Transverse colon (tissue), 4 donors: ENCODE measurements around the gene SNAPC3. TPM values are rescaled to one million over a fixed set of nuclear protein-coding genes. Genes with fewer than 3 reads are reported as not detected.

Experiments used
- DNase-seq: peaks from one replicate; pipeline ENCODE4 v3.0.0-alpha.2; 2019
- H3K27ac ChIP-seq, 4 donors: fragments of 200-600 bp; sonication (generic); 2 replicates each; pipeline ENCODE4 v1.5.1; 2016 to 2018; ENCODE audit warnings: inconsistent platforms in 4 of 4
- H3K27me3 ChIP-seq: fragments of 200-600 bp; sonication (generic); 2 replicates; pipeline ENCODE4 v1.5.1; 2017; ENCODE audit warnings: inconsistent platforms
- H3K36me3 ChIP-seq, 4 donors: fragments of 200-600 bp; sonication (generic); 2 replicates each; pipeline ENCODE4 v1.5.1; 2017 to 2019; ENCODE audit warnings: inconsistent platforms in 4 of 4
- H3K4me1 ChIP-seq, 4 donors: fragments of 200-600 bp; sonication (generic); 2 replicates each; pipeline ENCODE4 v1.5.1; 2017 to 2020; ENCODE audit warnings: inconsistent platforms in 4 of 4
- H3K4me3 ChIP-seq, 4 donors: fragments of 200-600 bp; sonication (generic); 1 replicate in 1 of 4; 2 replicates in 3 of 4; pipeline versions ENCODE4 v1.5.1 to v1.6.1; 2017 to 2019; ENCODE audit warnings: inconsistent platforms in 4 of 4
- H3K9me3 ChIP-seq, 2 donors: fragments of 200-600 bp; sonication (generic); 2 replicates each; pipeline ENCODE4 v1.5.1; 2017 to 2019; ENCODE audit warnings: inconsistent platforms in 2 of 2
- EP300 ChIP-seq: sonication (generic); formaldehyde crosslinking; IDR thresholded peaks from one replicate; pipeline ENCODE4 v1.6.1; 2017; ENCODE audit warnings: antibody characterized with exemption, low read depth
- POLR2A ChIP-seq: fragments of 450-650 bp; IDR thresholded peaks from one replicate; pipeline ENCODE4 v1.6.1; 2016; ENCODE audit warnings: antibody characterized with exemption, mild to moderate bottlenecking, moderate library complexity
- POLR2AphosphoS5 ChIP-seq, 3 donors: sonication (generic); formaldehyde crosslinking; IDR thresholded peaks; one replicate each; pipeline ENCODE4 v1.6.1; 2016; ENCODE audit warnings: antibody characterized with exemption in 3 of 3
- WGBS, 2 donors: methylation state at CpG; one replicate each; pipeline ENCODE4 v1.1.5; 2018; ENCODE audit warnings: low coverage in 1 of 2; 5-methylcytosine and 5-hydroxymethylcytosine counted together
- in situ Hi-C, 4 donors: fragments of 200-750 bp; cut with MboI; loops; one replicate each; pipeline versions ENCODE4 v1.15.0 to v1.15.1; 2017; ENCODE audit warnings: low sequenced_read_pairs in 3 of 4, low pct_ligation_motif_present in 1 of 4, low pct_unique_long_range_greater_than_20kb in 1 of 4
- intact Hi-C: fragments of 100-400 bp; cut with DNase I; formaldehyde crosslinking; loops from one replicate; pipeline ENCODE4 v1.15.1; 2023; ENCODE audit warnings: low total_unique reads
- total RNA-seq, 4 donors: library from RNA; depleted of rRNA; stranded (reverse); fragments of >200 nt; gene quantifications; one replicate each; pipeline ENCODE4 v1.1.0, GENCODE V29; 2016
- TF ChIP-seq, protein P1 (sequence below), 5 experiments: fragments of 200-600 bp in 3 of 5; fragments of 450-650 bp in 2 of 5; sonication (generic) in 3 of 5; IDR thresholded peaks; 1 replicate in 2 of 5; 2 replicates in 3 of 5; pipeline ENCODE4 v1.5.1; 2016 to 2017; ENCODE audit warnings: antibody characterized with exemption in 5 of 5, inconsistent platforms in 3 of 5, mild to moderate bottlenecking in 2 of 5, moderate library complexity in 1 of 5

SNAPC3 gene
- total RNA-seq, 4 donors from 2014 or later = 44.9 to 70.7 (median 52.5) TPM

DNA sequence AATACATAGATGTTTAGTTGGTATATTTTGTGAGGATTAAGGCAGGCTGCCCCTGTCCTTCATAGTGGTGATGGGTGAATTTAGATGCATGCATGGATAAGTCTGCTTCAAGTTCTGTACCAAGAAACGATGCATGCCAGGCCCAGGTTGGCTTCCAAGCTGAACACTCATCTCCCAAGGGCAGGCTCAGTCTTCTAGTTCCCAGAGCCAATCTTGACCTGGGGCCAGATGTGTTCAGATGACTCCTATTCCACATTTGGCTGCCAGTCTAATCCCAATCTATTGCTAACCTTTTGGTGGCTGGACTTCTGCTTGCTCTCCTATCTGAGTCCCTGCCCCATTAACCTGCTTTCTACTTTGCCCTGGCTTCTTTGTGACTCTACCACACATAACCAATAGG, 18.5 kb upstream of the SNAPC3 start:
- H3K36me3 ChIP-seq = no peaks in the 10 kb centered on the region

DNA sequence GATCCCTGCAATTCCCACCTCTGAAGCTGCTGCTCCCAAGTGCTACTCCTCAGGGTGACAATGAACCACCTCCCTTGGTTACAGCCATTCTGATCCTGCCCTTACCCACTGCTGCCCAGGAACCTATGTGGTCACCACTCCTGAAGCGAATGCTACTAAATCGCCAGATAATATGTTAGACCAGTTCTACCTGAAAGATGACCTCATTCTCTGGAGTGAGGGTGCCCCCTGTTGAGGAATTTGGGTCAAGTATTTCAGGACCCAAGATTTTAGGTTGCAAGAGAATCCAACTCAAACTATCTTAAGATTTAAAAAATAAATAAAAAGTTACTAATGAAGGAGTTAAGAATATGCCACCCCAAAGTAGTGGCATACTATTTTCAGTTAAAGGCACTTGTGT, 5.8 kb upstream of the SNAPC3 start:
- intact Hi-C loops = no loop called here
- TF ChIP-seq, protein P1, sequence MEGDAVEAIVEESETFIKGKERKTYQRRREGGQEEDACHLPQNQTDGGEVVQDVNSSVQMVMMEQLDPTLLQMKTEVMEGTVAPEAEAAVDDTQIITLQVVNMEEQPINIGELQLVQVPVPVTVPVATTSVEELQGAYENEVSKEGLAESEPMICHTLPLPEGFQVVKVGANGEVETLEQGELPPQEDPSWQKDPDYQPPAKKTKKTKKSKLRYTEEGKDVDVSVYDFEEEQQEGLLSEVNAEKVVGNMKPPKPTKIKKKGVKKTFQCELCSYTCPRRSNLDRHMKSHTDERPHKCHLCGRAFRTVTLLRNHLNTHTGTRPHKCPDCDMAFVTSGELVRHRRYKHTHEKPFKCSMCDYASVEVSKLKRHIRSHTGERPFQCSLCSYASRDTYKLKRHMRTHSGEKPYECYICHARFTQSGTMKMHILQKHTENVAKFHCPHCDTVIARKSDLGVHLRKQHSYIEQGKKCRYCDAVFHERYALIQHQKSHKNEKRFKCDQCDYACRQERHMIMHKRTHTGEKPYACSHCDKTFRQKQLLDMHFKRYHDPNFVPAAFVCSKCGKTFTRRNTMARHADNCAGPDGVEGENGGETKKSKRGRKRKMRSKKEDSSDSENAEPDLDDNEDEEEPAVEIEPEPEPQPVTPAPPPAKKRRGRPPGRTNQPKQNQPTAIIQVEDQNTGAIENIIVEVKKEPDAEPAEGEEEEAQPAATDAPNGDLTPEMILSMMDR (IDR thresholded peaks at IDR 0.05) = peak; percentile 32 to 62 (median 40)
- TF ChIP-seq EP300 (no peak), POLR2AphosphoS5 (IDR thresholded peaks at IDR 0.05) (no peak)
- WGBS, 2 donors = 41% methylated on average over 2 of the region's 2 CpGs; no CpG with 5 or more reads in 1 of the 2 donors
- H3K4me3 ChIP-seq = no peak overlapping the region
- peak; percentile 66 for DNase-seq
- H3K4me1 ChIP-seq = peaks cover 0 to 6% (median 4%) of the 10 kb centered on the region in 4 donors
- no peaks in the 10 kb centered on the region for H3K36me3 ChIP-seq
- H3K27me3 ChIP-seq = no peaks in the 10 kb centered on the region
- in situ Hi-C loops = loop anchor here (5.0 to 25.0 kb wide), 5 partner anchors 105 to 205 kb away; partner anchors contain the start of gene TTC39B (in 1 of the 4)
- H3K27ac ChIP-seq = no peak overlapping the region
- no peaks in the 10 kb centered on the region for H3K9me3 ChIP-seq

More for the DNA sequence above, 18.5 kb upstream of the SNAPC3 start:
- H3K27ac ChIP-seq = no peak overlapping the region
- no peak overlapping the region for H3K4me3 ChIP-seq
- intact Hi-C loops = no loop called here
- in situ Hi-C loops = loop anchor here in 3 of 4 donors (25.0 kb wide), 3 partner anchors 92 to 192 kb away; partner anchors contain the start of gene TTC39B (in 1 of the 3)
- no peaks in the 10 kb centered on the region for H3K9me3 ChIP-seq
- no peak for TF ChIP-seq EP300
- TF ChIP-seq, protein P1 (IDR thresholded peaks at IDR 0.05) = no peak
- TF ChIP-seq POLR2AphosphoS5 (IDR thresholded peaks at IDR 0.05) = no peak
- no peak for TF ChIP-seq POLR2A
- peaks cover 0 to 9% (median 4%) of the 10 kb centered on the region in 4 donors for H3K4me1 ChIP-seq
- H3K27me3 ChIP-seq = no peaks in the 10 kb centered on the region
- WGBS, 2 donors = 60 to 92% methylated on average over 1 of the region's 1 CpG
- DNase-seq = no peak

DNA sequence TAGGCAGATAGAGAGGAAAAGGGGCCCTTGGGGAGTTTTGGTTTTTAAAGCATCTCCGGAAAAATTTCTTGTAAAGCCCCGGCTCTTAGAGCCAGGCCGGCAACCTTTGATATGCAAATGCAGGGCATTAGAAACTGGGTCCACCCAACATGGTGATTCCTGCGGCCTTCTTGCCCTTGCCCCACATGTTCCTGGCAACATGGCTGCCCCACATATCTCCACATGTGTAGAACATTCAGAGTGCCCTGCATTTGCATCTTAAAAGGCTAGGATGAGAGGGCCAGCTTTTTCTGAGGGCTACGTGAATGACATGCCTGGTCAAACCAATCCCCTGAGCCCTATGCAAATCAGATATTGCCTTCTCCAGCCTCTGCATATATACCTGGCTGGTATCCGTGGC, 5.0 kb upstream of the SNAPC3 start:
- DNase-seq = no peak
- no peak overlapping the region for H3K4me3 ChIP-seq
- H3K36me3 ChIP-seq = no peaks in the 10 kb centered on the region
- TF ChIP-seq POLR2AphosphoS5 (IDR thresholded peaks at IDR 0.05) = no peak
- no peak for TF ChIP-seq EP300
- TF ChIP-seq, protein P1 (IDR thresholded peaks at IDR 0.05) = no peak
- no peak for TF ChIP-seq POLR2A
- no peak overlapping the region for H3K27ac ChIP-seq
- WGBS, 2 donors = 68 to 88% methylated on average over 6 of the region's 6 CpGs
- intact Hi-C loops (no loop called here), in situ Hi-C loops (loop anchor here (5.0 to 25.0 kb wide), 5 partner anchors 105 to 205 kb away; partner anchors contain the start of gene TTC39B (in 1 of the 4))
- no peaks in the 10 kb centered on the region for H3K27me3 ChIP-seq
- H3K4me1 ChIP-seq = peaks cover 0 to 9% (median 8%) of the 10 kb centered on the region in 4 donors
- H3K9me3 ChIP-seq = no peaks in the 10 kb centered on the region

DNA sequence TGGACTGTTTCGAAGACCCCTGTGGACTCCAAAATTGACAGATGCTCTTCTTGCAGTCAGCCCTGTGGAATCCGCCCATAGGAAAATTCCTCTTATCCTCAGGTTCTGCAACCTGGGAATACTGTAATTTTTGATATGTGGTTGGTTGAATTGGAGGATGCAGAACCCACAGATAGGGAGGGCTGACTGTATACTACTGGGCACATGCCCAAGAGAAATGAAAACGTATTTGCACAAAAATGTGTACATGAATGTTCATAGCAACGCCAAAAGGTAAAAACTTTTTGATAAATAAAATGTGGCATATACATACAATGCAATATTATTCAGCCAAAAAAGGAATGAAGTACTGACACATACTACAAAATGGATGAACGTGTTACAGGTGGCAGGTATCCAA, 1.9 kb upstream of the SNAPC3 start:
- no peaks in the 10 kb centered on the region for H3K27me3 ChIP-seq
- no peak for DNase-seq
- H3K4me3 ChIP-seq = no peak overlapping the region
- H3K4me1 ChIP-seq = peaks cover 11 to 32% (median 26%) of the 10 kb centered on the region in 4 donors
- no peaks in the 10 kb centered on the region for H3K9me3 ChIP-seq
- in situ Hi-C loops = loop anchor here in 3 of 4 donors (25.0 kb wide), 3 partner anchors 108 to 208 kb away; partner anchors contain the start of gene TTC39B (in 1 of the 3)
- intact Hi-C loops = loop anchor here (10.0 kb wide), 1 partner anchor 206 kb away; no protein-coding TSS in a partner anchor
- 36 to 82% methylated on average over 5 of the region's 5 CpGs for WGBS, 2 donors
- no peak overlapping the region for H3K27ac ChIP-seq
- TF ChIP-seq EP300 = no peak
- no peak for TF ChIP-seq POLR2AphosphoS5 (IDR thresholded peaks at IDR 0.05)
- no peak for TF ChIP-seq POLR2A
- TF ChIP-seq, protein P1 (IDR thresholded peaks at IDR 0.05) = no peak
- peaks cover 0 to 5% (median 2%) of the 10 kb centered on the region in 4 donors for H3K36me3 ChIP-seq
